ENCODE results near the gene ZBTB42. TPM values are rescaled to one million over a fixed set of nuclear protein-coding genes. Genes with fewer than 3 reads are reported as not detected.

The ZBTB42 gene
- total RNA-seq, 1 experiment from 2014 or later, result 6.1 TPM

GRCh38 chr14:104793703-104793959, 7.3 kb upstream of the ZBTB42 start:
- no peak overlapping the region for H4K91ac ChIP-seq (ENCODE audit: insufficient read length, low read depth, low read length)
- no peak overlapping the region for H2BK5ac ChIP-seq (ENCODE audit: insufficient read length, low read length)
- H2BK20ac ChIP-seq (ENCODE audit: low read depth, low read length, poor library complexity, severe bottlenecking), result no peak overlapping the region
- no peak overlapping the region for H2BK12ac ChIP-seq (ENCODE audit: insufficient read length, low read depth, low read length)
- no peak for TF ChIP-seq CTCF (conservative IDR thresholded peaks at IDR 0.05)
- no peak overlapping the region for H3K4ac ChIP-seq (ENCODE audit: low read depth, low read length)
- H3K27ac ChIP-seq (ENCODE audit: insufficient read length, low read depth, low read length), result no peak overlapping the region
- H3K4me1 ChIP-seq (ENCODE audit: insufficient read depth, low read length), result peaks cover 6% of the 10 kb centered on the region; the same call in 1 of the 2 replicates
- no peak overlapping the region for H3K23ac ChIP-seq (ENCODE audit: insufficient read length, low read depth, low read length)
- H3K4me1 Mint-ChIP-seq, result peaks cover 23 to 47% of the 10 kb centered on the region in 2 experiments
- H4K20me1 ChIP-seq (ENCODE audit: control insufficient read depth, insufficient read depth, insufficient read length), result no peaks in the 10 kb centered on the region
- H3T11ph ChIP-seq (ENCODE audit: low read length), result no peak overlapping the region
- H3K4me2 ChIP-seq (ENCODE audit: insufficient read depth, insufficient read length, low read length), result peak overlapping the region; percentile 58
- no peak overlapping the region for H3K18ac ChIP-seq (ENCODE audit: insufficient read length, low read depth, low read length)
- no CpG with 5 or more reads among the region's 2 CpGs for WGBS (ENCODE audit: extremely low coverage, insufficient read length, low lambda C conversion rate)
- peaks cover 28% of the 10 kb centered on the region for H3K27me3 Mint-ChIP-seq (ENCODE audit: low read depth)
- H3K27me3 ChIP-seq (ENCODE audit: insufficient read depth, low read length), result peaks cover 6% of the 10 kb centered on the region; the same call in 1 of the 2 replicates
- H3K36me3 Mint-ChIP-seq (ENCODE audit: insufficient read depth in 1 of 3, low read depth in 3 of 3), result peaks cover 6 to 19% (median 16%) of the 10 kb centered on the region in 3 experiments; a peak in 6 of 7 replicates
- H2AK5ac ChIP-seq (ENCODE audit: insufficient read length, low read length), result no peak overlapping the region
- H3K79me1 ChIP-seq (ENCODE audit: insufficient read depth, low read depth, low read length, poor library complexity, severe bottlenecking), result peaks cover 3% of the 10 kb centered on the region
- H3K56ac ChIP-seq (ENCODE audit: insufficient read length, low read depth, low read length), result no peak overlapping the region
- DNase-seq, result no peak
- H3K9me3 ChIP-seq (ENCODE audit: control insufficient read depth, low read depth, low read length), result no peaks in the 10 kb centered on the region
- H2AFZ ChIP-seq (ENCODE audit: low read length), result no peak overlapping the region
- H3K23me2 ChIP-seq (ENCODE audit: insufficient read length, low read depth, low read length, poor library complexity, severe bottlenecking), result peaks cover 8% of the 10 kb centered on the region
- no peaks in the 10 kb centered on the region; a peak in 1 of 5 replicates for H3K9me3 Mint-ChIP-seq
- H3K4me3 Mint-ChIP-seq, result peak overlapping the region; percentile 75 to 89; a peak in 4 of 5 replicates
- H3K79me2 ChIP-seq (ENCODE audit: insufficient read depth, low read length), result no peaks in the 10 kb centered on the region; the same call in 1 of the 2 replicates
- H3K27ac Mint-ChIP-seq, result no peak overlapping the region; a peak in 1 of 7 replicates
- no peak overlapping the region for H2BK15ac ChIP-seq (ENCODE audit: low read depth, low read length)
- no peak overlapping the region for H4K5ac ChIP-seq (ENCODE audit: insufficient read length, low read depth, low read length)
- H2BK120ac ChIP-seq (ENCODE audit: low read depth, low read length, poor library complexity, severe bottlenecking), result no peak overlapping the region
- H4K8ac ChIP-seq (replicated peaks; ENCODE audit: insufficient read length, low read depth, low read length), result no peak overlapping the region
- no peak overlapping the region for H3K9ac ChIP-seq (ENCODE audit: extremely low read depth, insufficient read length, low read length)
- no peak overlapping the region for H3K14ac ChIP-seq (ENCODE audit: insufficient read depth, low read length)
